Sciatic nerve (tissue), 2 donors: ENCODE data around the gene MLYCD. TPM values are rescaled to one million over a fixed set of nuclear protein-coding genes. Genes with fewer than 3 reads are reported as not detected.

ENCODE experiments used
- ATAC-seq: fragments of 200-7000 bp; cut with Tn5 transposase; one replicate; pipeline ENCODE4 v1.9.1; 2020; ENCODE audit warnings: mild to moderate bottlenecking, moderate library complexity
- DNase-seq: peaks from one replicate; pipeline ENCODE4 v3.0.0-alpha.2; 2020; ENCODE audit warnings: low spot score
- intact Hi-C: fragments of 100-400 bp; cut with DNase I; formaldehyde crosslinking; loops from one replicate; pipeline ENCODE4 v1.14.2; 2022
- total RNA-seq: library from RNA; stranded (reverse); fragmentation: NEBNext Ultra II Directional; extraction: Animal tissue kit (Norgen Biotek cat#: 25700); gene quantifications from one replicate; pipeline ENCODE4 v1.2.1, GENCODE V29; 2021
- donor health status: DM: no; HTN: no; CAD: no.
- donor health status: DM: no; HTN: no; CAD: no.

MLYCD gene
- total RNA-seq, 1 donor from 2014 or later = 8.2 TPM

GRCh38 chr16:83920894-83921491, 22.1 kb downstream of the MLYCD start:
- ATAC-seq = no peak
- no peak for DNase-seq
- intact Hi-C loops = no loop called here

GRCh38 chr16:83923581-83924365, 24.9 kb downstream of the MLYCD start:
- ATAC-seq = no peak
- intact Hi-C loops = no loop called here
- no peak for DNase-seq

- DNase-seq = no peak
- intact Hi-C loops = no loop called here
- ATAC-seq = no peak
Measured at GRCh38 chr16:83924686-83925085, 25.8 kb downstream of the MLYCD start.

GRCh38 chr16:83925095-83925905, 26.4 kb downstream of the MLYCD start:
- no peak for DNase-seq
- no peak for ATAC-seq
- intact Hi-C loops = no loop called here

- intact Hi-C loops = no loop called here
- ATAC-seq (peak; percentile 5), DNase-seq (peak; percentile 58)
Measured at GRCh38 chr16:83925957-83926725, 27.2 kb downstream of the MLYCD start.

- intact Hi-C loops = no loop called here
- DNase-seq = peak; percentile 86
- ATAC-seq = peak; percentile 82
Measured at GRCh38 chr16:83926726-83927397, 27.9 kb downstream of the MLYCD start.

- DNase-seq (no peak), ATAC-seq (no peak)
- intact Hi-C loops = no loop called here
Measured at GRCh38 chr16:83928341-83929055, 29.6 kb downstream of the MLYCD start.

GRCh38 chr16:83929811-83930555, 31.1 kb downstream of the MLYCD start:
- ATAC-seq (no peak), DNase-seq (no peak)
- intact Hi-C loops = no loop called here

GRCh38 chr16:83930730-83931500, 32.0 kb downstream of the MLYCD start:
- DNase-seq (no peak), ATAC-seq (no peak)
- intact Hi-C loops = no loop called here

- ATAC-seq (no peak), DNase-seq (no peak)
- intact Hi-C loops = no loop called here
Measured at GRCh38 chr16:83931556-83931955, 32.6 kb downstream of the MLYCD start.

- intact Hi-C loops = no loop called here
- no peak for DNase-seq
- ATAC-seq = no peak
Measured at GRCh38 chr16:83932304-83932703, 33.4 kb downstream of the MLYCD start.

GRCh38 chr16:83932955-83933673, 34.2 kb downstream of the MLYCD start:
- intact Hi-C loops = no loop called here
- no peak for ATAC-seq
- DNase-seq = no peak

- intact Hi-C loops = no loop called here
- ATAC-seq (no peak), DNase-seq (no peak)
Measured at GRCh38 chr16:83933885-83934683, 35.2 kb downstream of the MLYCD start.

GRCh38 chr16:83934684-83934977, 35.7 kb downstream of the MLYCD start:
- no peak for DNase-seq
- no peak for ATAC-seq
- intact Hi-C loops = no loop called here

GRCh38 chr16:83935005-83935857, 36.3 kb downstream of the MLYCD start:
- DNase-seq = no peak
- no peak for ATAC-seq
- intact Hi-C loops = no loop called here
